HL-60 (cell line): ENCODE results near the gene RTL9.

Source experiments
- DNase-seq, 2 experiments: peaks; one replicate each; pipeline ENCODE4 v3.0.0-alpha.2; 2010 to 2020; ENCODE audit warnings: low read depth in 1 of 2, low spot score in 1 of 2
- H3K27ac ChIP-seq: fragments of 250-450 bp; sonication (Bioruptor Pico); replicated peaks from 2 replicates; pipeline ENCODE4 v1.5.1; 2020; ENCODE audit warnings: mild to moderate bottlenecking, moderate library complexity
- H3K27me3 ChIP-seq: fragments of 250-450 bp; sonication (Bioruptor Pico); 2 replicates; pipeline ENCODE4 v1.5.1; 2021; ENCODE audit warnings: mild to moderate bottlenecking, moderate library complexity; ENCODE audit not compliant: insufficient read depth, poor library complexity, severe bottlenecking
- H3K4me3 ChIP-seq: replicated peaks from 2 replicates; pipeline ENCODE4 v1.5.1; 2011; ENCODE audit warnings: mild to moderate bottlenecking, control low read depth, low read length; ENCODE audit not compliant: insufficient read depth
- CTCF ChIP-seq: IDR thresholded peaks from one replicate; pipeline ENCODE4 v1.5.1; 2011; ENCODE audit warnings: low read length, control low read depth, inconsistent platforms; ENCODE audit not compliant: insufficient read depth
- GABPA ChIP-seq: IDR thresholded peaks from 2 replicates; pipeline ENCODE4 v1.6.1; 2012; ENCODE audit warnings: low read depth
- POLR2AphosphoS5 ChIP-seq: IDR thresholded peaks from 2 replicates; pipeline ENCODE4 v1.6.1; 2012; ENCODE audit warnings: low read depth
- SPI1 ChIP-seq: IDR thresholded peaks from 2 replicates; pipeline ENCODE4 v1.6.1; 2012; ENCODE audit warnings: low read depth, mild to moderate bottlenecking, borderline replicate concordance
- TF ChIP-seq, protein P1 (sequence below): IDR thresholded peaks from 2 replicates; pipeline ENCODE4 v1.6.1; 2012; ENCODE audit warnings: low read depth; ENCODE audit not compliant: insufficient replicate concordance

Gene RTL9

GRCh38 chrX:110381216-110381615, 22.6 kb downstream of the RTL9 start:
- no peak overlapping the region for H3K27ac ChIP-seq
- no peak overlapping the region for H3K4me3 ChIP-seq
- peaks cover 3% of the 10 kb centered on the region for H3K27me3 ChIP-seq
- TF ChIP-seq GABPA (no peak), POLR2AphosphoS5 (no peak), CTCF (no peak)
- DNase-seq: no peak

GRCh38 chrX:110383414-110383813, 24.8 kb downstream of the RTL9 start:
- DNase-seq: no peak
- H3K27me3 ChIP-seq: peaks cover 3% of the 10 kb centered on the region
- no peak overlapping the region for H3K27ac ChIP-seq
- no peak overlapping the region for H3K4me3 ChIP-seq
- TF ChIP-seq SPI1 (no peak), CTCF (no peak), GABPA (no peak), POLR2AphosphoS5 (no peak)
- TF ChIP-seq, protein P1, sequence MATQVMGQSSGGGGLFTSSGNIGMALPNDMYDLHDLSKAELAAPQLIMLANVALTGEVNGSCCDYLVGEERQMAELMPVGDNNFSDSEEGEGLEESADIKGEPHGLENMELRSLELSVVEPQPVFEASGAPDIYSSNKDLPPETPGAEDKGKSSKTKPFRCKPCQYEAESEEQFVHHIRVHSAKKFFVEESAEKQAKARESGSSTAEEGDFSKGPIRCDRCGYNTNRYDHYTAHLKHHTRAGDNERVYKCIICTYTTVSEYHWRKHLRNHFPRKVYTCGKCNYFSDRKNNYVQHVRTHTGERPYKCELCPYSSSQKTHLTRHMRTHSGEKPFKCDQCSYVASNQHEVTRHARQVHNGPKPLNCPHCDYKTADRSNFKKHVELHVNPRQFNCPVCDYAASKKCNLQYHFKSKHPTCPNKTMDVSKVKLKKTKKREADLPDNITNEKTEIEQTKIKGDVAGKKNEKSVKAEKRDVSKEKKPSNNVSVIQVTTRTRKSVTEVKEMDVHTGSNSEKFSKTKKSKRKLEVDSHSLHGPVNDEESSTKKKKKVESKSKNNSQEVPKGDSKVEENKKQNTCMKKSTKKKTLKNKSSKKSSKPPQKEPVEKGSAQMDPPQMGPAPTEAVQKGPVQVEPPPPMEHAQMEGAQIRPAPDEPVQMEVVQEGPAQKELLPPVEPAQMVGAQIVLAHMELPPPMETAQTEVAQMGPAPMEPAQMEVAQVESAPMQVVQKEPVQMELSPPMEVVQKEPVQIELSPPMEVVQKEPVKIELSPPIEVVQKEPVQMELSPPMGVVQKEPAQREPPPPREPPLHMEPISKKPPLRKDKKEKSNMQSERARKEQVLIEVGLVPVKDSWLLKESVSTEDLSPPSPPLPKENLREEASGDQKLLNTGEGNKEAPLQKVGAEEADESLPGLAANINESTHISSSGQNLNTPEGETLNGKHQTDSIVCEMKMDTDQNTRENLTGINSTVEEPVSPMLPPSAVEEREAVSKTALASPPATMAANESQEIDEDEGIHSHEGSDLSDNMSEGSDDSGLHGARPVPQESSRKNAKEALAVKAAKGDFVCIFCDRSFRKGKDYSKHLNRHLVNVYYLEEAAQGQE: no peak

DNA sequence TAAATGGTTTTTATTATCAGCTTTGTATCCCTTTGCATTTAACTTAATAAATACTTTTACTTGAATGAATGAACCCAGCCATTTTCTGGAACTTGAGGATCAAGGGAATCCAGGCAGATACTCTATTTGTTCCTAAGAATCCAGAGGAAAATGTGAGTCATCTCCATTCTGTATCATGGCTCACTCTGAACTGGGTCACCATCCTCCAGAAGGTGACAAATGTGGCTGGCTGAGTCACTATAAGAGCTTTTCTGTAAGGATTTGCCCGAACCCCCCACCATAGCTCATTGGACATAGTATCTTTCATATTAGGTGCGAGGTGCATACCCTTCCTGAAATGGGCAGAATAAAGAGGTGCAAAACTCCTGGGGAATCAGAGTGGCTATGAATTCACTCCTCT, 25.8 kb downstream of the RTL9 start:
- no peak for TF ChIP-seq SPI1
- TF ChIP-seq POLR2AphosphoS5: no peak
- no peak for TF ChIP-seq CTCF
- TF ChIP-seq, protein P1: no peak
- TF ChIP-seq GABPA: no peak
- no peak for DNase-seq
- H3K27ac ChIP-seq: no peak overlapping the region
- no peak overlapping the region for H3K4me3 ChIP-seq
- peaks cover 3% of the 10 kb centered on the region for H3K27me3 ChIP-seq

DNA sequence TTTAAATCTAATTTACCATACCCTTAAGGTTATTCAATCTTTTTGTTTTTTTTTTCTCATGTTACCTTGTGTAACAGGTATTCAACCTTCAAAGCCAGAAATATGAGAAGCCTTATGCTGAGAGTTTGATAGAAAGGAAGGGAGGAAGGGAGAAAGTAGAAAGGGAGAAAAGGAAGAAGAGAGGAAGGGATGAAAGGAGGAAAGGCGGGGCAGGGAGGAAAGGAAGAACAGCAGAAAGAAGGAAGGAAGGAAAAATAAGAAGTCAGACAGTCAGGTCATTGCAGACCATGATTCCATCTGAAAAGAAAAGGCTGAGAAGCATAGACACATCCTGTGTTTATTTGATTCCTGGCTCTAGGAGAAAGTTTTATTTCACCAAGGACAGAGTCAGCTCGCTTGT, 30.9 kb downstream of the RTL9 start:
- no peaks in the 10 kb centered on the region for H3K27me3 ChIP-seq
- no peak overlapping the region for H3K4me3 ChIP-seq
- H3K27ac ChIP-seq: no peak overlapping the region
- TF ChIP-seq SPI1 (no peak), CTCF (no peak), POLR2AphosphoS5 (no peak), GABPA (no peak)
- TF ChIP-seq, protein P1: no peak
- no peak for DNase-seq
